Measurements from ENCODE around the gene ZKSCAN5.
"Not testable (repeated sequence)": the region's sequence is repeated elsewhere in the genome, so short reads cannot be mapped to it uniquely, and the experiment has no call there.

ZKSCAN5 gene

DNA sequence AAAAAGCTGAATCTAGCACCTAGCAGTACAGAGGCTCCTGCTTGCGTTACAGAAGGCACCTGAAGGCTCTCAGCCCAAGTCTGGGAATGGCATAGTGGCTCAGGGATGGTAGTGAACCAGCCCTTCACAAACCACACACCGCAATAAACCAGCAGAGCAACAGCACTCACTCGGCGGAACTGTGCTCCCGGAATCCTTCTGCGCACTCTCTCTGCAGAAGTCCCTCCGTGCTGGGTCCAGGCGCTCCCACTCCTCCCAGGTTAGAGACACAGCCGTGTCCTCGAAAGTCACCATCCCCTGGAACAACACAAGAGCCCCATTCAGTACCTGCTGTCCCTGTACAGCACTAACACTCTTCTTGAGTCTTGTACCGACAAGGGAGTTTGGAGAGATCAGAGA is 5.9 kb upstream of the ZKSCAN5 start:
- no peak for DNase-seq

DNA sequence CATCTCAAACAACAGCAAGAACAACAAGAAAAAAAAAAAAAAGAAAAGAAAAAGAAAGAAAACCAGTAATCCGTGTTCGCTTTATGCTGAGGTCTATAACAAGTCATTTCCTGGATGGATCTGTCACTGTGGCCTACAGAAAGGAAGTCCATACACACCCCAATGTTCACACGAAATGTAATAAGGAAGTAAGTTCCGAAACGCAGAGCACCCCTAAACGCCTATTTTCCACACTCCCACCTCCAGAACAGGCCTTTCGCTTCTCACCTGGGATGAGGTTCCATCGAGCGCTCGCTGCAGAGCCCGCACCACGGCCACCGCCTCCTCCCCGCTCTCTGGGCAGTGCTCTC is 5.1 kb upstream of the ZKSCAN5 start:
- no peak for DNase-seq

DNA sequence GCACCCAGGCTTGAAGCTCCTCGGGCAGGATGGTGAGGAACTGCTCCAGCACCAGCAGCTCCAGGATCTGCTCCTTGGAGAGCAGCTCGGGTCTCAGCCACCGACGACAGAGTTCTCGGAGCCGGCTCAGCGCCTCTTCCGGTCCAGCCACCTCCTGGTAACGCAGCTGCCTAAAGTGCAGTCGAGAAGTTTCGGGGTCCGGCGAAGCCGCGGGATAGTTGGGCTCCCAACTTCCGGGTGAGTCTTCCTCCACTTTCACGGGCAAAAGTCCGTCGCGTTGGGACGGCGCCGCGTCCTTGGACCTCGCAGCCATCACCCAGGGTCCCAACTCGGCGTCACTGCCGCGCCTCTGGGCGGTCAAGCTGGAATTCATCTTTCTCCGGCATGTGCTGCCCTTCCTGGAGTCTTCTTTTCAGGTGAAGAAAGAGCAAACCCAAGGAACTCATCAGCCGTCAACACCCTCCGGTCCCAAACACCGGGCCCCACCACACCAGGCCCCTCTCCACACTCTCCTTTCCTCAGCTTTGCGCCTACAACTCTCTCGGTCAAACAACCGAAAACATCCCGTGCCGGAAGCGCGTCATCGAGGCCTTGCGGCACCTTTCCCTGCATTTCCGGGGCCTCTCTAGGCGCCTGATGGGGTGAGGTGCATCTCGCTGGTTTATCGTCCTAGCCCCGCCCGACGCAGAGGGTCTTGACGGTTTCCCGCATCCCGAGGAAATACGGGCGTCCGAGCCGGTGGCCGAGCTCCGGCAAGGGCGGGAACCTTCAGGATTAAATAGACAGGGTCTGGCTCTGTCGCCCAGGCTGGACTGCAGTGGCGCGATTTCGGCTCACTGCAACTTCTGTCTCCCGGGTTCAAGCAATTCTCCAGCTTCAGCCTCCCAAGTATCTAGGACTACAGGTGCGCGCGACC is 4.5 kb upstream of the ZKSCAN5 start, which contains the start of gene ZNF394:
Gene ZNF394 (minus strand): TSS at position 561 of the 916 bp plus-strand sequence. CDS start 188 bp downstream, at position 373.
- peak; percentile 94 for DNase-seq

DNA sequence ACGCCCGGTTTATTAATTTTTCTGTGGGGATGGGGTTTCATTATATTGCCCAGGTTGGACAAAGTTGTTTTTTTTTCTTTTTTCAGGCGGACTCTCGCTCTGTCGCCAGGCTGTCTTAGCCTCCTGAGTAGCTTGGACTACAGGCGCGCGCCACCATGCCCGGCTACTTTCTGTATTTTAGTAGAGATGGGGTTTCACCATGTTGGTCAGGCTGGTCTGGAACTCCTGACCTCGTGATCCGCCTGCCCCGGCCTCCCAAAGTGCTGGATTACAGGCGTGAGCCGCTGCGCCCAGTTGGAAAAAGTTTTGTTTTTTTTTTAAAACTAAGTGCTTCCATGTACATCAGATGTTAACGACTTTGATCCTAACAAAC is 3.8 kb upstream of the ZKSCAN5 start:
- no peak for DNase-seq

DNA sequence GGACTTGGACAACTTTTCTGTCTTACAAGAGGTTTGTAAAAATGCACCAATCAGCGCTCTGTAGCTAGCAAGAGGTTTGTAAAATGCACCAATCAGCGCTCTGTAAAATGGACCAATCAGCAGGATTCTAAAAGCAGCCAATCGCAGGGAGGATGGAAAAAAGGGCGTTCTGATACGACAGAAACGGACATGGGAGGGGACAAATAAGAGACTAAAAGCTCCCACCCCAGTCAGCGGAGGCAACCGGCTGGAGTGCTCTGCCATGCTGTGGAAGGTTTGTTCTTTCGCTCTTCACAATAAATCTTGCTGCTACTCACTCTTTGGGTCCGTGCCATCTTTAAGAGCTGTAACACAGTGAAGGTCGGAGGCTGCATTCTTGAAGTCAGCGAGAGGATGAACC is 3.2 kb upstream of the ZKSCAN5 start:
- not testable (repeated sequence) for DNase-seq

DNA sequence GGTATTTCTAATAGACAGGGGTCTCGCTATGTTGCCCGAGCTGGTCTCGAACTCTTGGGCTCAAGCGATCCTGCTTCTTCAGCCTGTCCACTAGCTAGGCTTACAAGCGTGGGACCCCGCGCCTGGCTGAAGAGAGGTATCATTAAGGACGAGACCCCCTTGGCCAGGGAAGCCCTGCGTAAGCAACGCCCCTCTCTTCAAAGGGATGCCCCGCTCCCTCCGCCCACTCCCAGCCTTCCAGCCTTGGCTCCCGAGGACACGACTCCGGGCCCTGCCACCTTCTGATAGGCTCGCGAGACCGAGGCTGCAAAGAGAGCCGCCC is 220 bp upstream of the ZKSCAN5 start:
- no peak for DNase-seq

DNA sequence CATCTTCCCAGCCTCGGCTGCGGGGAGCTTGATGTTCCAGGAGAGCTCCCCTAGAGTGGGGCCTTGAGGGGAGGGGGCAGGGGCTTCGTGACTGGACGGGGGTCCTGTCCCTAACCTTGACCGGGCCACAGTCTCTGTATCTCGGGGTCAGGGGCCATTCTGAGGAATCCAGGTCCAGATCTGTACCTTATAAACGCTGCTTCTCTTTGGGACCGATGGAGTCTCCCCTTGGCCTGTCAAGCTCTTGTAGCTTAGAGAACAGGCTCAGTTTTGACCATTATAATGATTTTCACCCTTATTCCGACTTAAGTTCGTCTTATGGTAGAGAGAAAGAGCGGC is 831 bp downstream of the ZKSCAN5 start:
- DNase-seq: no peak

DNA sequence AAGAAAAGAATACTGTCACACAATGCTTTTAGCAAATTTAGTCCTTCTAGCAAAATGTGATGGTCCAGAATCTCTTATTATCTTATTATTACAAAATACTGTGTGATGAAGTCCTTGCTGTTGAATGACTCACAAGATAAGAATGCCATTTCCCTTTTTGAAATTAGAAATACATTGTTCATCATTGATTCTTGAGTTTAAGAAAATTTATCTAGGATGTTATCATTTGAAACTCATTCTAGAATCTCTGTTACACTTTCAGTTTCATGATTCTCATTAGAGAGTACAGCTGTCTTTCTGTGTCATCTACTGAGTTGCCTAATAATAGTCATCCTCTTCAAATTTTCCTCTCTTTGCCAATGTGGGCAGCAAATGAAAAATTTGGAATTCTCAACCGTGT is 9.6 kb downstream of the ZKSCAN5 start:
- no peak for DNase-seq

DNA sequence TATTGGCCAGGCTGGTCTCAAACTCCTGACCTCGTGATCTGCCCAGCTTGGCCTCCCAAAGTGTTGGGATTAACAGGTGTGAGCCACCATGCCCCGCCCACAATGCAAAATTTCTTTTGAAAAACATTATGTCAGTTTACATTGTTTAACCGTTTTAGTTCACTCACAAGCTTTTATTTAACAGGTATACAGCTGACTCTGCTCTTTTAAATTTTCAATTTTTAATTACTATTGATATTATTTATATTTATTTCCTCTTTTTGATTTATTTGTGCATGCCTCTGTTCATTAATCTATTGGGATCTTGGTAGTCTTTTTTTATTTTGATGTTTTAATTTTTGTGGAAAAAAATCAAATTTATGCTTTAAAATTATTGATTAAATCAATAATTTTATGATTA is 16.9 kb downstream of the ZKSCAN5 start:
- no peak for DNase-seq

DNA sequence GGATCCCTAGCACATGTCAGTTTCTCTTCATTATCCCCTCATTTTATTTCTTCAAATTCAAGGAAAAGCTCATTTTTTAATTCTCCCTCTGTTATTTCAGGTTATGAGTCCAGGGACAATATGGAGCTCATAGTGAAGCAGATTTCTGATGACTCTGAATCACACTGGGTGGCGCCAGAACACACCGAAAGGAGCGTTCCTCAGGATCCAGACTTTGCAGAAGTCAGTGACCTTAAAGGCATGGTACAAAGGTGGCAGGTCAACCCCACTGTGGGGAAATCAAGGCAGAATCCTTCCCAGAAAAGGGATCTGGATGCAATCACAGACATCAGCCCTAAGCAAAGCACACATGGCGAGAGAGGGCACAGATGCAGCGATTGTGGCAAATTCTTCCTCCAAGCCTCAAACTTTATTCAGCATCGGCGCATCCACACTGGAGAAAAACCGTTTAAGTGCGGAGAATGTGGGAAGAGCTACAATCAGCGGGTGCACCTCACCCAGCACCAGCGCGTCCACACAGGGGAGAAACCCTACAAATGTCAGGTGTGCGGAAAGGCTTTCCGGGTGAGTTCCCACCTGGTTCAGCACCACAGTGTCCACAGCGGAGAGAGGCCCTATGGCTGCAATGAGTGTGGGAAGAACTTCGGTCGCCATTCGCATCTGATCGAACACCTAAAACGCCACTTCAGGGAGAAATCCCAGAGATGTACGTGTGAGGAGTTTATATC is 21.4 kb downstream of the ZKSCAN5 start:
- DNase-seq: no peak

DNA sequence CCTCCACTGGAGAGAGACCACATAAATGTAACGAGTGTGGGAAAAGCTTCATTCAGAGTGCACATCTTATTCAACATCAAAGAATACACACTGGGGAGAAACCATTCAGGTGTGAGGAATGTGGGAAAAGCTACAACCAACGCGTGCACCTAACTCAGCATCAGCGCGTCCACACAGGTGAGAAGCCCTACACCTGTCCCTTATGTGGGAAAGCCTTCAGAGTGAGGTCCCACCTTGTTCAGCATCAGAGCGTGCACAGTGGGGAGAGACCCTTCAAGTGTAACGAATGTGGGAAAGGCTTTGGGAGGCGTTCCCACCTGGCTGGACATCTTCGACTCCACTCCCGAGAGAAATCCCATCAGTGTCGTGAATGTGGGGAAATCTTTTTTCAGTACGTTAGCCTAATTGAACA is 26.9 kb downstream of the ZKSCAN5 start:
- DNase-seq: no peak

DNA sequence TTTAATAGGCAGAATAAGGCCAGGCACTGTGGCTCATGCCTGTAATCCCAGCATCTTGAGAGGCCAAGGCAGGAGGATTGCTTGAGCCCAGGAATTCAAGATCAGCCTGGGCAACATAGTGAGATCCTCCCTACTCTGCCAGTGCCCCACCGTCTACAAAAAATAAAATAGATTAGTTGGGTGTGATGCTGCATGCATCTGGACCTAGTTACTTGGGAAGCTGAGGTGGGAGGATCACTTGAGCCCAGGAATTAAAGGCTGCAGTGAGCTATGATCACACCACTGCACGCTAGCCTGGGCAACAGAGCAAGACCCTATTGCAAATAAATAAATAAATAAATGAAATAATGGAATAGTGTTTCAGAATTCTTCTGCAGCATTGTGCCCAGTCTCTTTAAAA is 31.2 kb downstream of the ZKSCAN5 start:
- DNase-seq: no peak

DNA sequence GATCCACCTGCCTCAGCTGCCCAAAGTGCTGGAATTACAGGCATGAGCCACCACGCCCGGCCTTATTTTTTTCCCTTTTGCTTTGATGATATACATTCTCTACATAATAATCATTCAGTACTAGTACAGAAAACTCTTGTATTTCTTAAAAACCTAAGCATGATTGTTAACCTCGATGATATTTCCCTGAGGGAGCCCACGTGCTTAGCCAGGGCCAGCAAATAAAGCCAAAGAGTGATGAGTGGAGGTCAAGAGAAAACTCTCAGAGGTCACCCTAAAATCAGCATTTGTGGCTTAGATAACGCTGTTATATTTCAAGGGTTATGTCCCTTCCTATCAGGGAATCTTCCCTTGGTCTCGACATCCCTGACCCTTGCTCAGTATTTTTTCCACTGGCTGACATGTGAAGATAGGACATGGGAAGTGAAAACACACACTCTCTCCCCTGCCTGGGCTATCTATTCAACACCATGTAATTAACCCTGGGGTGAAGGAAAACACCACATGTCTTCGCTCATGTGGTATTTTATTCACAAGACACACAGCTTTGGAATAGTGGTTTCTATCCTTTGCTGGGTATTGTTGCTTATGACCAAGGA is 34.9 kb downstream of the ZKSCAN5 start:
- DNase-seq: no peak

DNA sequence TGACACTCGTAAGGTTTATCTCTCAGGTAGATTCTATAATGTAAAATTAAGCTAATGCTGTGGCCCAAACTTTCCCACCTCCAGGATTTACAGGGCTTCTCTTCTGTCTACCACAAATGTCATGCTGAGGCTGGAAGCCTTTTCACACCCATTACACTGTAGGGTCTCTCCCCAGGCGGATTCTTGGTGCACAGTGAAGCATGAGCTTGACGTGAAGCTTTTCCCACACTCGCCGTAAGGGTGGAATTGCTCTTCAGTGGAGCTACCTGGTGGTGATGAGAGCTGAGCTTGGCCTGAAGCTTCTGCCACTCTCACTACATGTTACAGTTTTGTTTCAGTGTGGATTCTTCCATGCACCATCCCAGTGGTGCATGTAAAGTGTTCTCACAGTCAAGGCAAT is 36.1 kb downstream of the ZKSCAN5 start:
- DNase-seq: no peak

DNA sequence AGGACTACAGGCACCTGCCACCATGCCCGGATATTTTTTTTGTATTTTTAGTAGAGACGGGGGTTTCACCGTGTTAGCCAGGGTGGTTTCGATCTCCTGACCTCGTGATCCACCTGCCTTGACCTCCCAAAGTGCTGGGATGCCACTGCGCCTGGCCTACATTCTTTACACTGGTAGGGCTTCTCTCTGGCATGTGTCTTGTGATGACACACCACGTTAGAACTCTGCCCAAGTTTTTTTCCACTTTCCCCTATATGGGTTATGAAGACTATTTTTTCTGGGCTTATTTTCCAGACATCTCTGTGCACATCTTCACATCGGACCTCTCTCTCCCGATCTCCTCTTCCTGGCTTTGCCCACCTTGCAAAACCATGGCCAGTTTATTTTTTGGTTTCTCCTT is 36.8 kb downstream of the ZKSCAN5 start:
- no peak for DNase-seq

DNA sequence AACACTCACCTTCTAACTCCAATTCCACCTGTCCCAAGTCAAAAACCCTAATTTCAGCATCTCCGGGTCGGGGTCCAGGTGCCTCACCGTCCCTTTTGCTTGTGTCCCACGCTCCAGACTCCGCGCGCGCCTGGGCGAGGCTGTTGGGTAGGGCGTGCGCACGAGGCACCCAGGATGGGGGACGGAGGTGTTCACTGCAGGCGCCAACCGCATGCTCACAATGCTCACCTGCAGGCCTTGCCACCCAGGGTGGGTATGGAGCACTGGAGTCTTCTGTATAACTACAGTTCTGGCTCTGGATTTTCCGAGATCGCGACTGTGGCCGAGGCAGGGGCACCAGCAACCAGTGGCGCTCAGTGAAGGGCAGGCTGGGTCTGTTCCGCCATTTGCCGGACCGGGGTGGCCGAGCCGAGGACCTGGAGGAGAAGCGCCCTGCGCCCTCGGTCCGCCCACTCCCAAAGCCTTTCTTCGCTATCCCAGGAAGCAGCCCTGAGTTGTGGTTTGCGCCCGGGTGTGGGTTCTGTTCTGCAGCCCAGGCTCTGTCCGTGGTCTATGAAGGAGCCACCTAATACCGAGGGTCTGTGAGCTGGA is 38.7 kb downstream of the ZKSCAN5 start:
- no peak for DNase-seq

DNA sequence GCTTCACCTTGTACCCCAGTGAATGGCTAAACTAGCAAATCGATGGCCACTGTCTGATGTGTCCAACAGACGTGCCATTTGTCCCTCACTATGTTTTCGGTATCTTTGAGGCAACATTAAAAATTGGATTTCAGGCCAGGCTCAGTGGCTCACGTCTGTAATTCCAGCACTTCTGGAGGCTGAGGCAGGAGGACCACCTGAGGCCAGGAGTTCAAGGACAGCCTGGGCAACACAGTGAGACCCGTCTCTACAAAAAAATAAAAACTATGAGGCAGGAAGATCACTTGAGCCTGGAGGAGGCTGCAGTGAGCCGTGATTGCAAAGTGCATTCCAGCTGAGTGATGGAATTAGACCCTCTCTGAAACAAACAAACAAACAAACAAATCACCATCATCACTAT is 39.5 kb downstream of the ZKSCAN5 start:
- DNase-seq: no peak

DNA sequence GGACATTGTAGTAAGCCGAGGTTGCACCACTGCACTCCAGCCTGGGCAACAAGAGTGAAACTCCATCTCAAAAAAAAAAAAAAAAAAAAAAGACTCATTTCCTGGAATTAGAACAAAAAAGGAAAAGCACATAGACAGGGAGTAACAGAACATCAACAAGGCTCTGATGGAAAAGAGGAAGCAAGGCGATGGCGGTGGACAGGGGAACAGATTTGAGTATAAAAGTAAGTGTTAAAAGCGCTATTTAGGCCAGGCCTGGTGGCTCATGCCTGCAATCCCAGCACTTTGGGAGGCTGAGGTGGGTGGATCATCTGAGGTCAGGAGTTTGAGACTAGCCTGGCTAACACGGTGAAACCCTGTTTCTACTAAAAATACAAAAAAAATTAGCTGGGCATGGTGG is 40.8 kb downstream of the ZKSCAN5 start:
- not testable (repeated sequence) for DNase-seq

DNA sequence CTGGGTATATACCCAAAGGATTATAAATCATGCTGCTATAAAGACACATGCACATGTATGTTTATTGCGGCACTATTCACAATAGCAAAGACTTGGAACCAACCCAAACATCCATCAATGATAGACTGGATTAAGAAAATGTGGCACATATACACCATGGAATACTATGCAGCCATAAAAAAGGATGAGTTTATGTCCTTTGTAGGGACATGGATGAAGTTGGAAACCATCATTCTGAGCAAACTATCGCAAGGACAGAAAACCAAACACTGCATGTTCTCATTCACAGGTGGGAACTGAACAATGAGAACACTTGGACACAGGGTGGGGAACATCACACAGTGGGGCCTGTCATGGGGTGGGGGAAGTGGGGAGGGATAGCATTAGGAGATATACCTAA is 45.1 kb downstream of the ZKSCAN5 start:
- DNase-seq: not testable (repeated sequence)

DNA sequence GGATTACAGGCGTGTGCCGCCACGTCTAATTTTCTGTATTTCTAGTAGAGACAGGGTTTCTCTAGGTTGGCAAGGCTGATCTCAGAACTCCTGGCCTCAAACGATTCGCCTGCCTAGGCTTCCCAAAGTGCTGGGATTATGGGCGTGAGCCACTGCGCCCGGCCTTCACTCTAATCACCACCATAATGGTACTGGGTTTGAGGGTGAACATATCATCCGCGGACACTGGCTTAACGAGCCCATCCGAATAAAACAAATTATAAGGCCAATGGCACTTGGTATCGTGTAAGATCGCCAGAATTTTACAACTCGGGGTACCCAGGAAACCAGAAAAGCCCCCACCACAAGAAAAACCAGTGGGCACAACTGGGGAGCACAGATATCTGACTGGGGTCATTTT is 46.9 kb downstream of the ZKSCAN5 start:
- DNase-seq: peak; percentile 20

DNA sequence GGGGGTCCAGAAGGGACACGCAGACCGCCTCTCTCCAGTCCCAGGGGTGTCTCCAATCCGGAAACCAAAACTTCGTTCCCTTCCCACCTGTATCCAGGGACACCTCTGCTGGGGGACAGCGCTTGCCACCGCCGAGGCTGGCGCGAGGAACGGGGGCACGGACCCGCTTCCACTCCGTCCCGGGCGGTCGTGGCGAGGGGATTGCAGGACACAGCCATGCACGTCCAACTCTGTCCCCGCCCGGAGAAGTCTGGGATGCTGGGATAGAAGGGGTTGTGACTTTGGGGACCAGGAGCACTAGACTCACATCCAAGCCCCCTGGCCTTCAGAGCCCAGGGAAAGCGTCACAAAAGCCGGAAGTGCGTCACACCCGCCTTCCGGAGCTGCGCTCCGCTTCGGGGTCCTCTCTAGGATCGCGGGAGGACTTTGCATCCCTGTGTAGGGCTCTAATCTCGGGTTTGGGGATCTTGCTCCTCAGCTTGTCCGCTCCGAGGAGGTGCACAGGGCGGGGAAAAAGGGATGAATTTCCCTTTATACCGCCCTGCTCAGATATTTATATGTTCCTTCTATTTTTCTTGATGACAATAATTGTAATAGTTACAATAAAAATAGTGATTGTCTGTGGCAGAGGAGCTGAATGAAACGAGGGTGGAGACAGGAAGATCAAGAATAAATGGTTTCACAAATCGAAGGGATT is 47.5 kb downstream of the ZKSCAN5 start, which contains the start of gene FAM200A:
Gene FAM200A (minus strand): TSS at position 348 of the 697 bp plus-strand sequence. CDS start 3,707 bp downstream, outside the sequence.
- peak; percentile 94 for DNase-seq

DNA sequence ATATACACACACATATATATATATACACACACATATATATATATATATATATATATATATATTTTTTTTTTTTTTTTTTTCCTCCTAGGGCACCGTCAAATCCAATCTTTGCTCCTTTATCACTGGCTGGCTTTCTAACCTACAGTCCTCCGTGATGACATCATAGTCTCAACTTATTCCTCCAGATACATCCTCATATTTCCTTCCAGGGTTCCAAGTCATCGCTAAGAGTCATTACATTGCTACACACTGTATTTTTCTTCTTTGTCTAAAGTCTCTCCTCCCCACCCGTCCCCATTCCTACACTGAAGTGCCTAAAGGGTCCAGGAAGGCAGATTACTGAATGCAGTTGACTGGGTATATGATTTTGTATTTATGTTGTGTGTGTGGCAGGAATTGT is 48.6 kb downstream of the ZKSCAN5 start:
- DNase-seq: no peak

DNA sequence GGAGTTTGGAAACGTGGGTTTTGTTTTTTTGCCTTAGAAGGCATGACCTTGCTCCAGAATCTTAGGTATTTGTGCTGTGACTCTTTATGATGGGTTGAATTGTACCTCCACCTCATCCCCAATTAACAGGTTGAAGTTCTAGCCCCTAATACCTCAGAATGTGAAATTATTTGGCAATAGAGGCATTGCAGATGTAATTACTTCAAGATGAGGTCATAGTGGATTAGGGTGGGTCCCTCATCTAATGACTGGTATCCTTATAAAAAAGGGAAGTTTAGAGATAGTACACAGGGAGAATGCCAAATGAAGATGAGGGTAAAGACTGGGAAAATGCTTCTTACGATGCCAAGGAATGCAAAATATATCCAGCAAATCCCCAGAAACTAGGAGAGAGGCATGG is 50.5 kb downstream of the ZKSCAN5 start:
- DNase-seq: no peak
